ENCODE results near the gene SLCO2A1.
"Not testable (repeated sequence)": the region's sequence is repeated elsewhere in the genome, so short reads cannot be mapped to it uniquely, and the experiment has no call there.

The SLCO2A1 gene

GRCh38 chr3:134029734-134030378 is at the start of gene SLCO2A1:
SLCO2A1 (minus strand) TSS chr3:134029925; CDS start chr3:134029802, 123 bp downstream.
- DNase-seq = peak; percentile 40

GRCh38 chr3:134079111-134079547 is 49.4 kb upstream of the SLCO2A1 start:
- no peak for DNase-seq

GRCh38 chr3:134078169-134078831 is 48.6 kb upstream of the SLCO2A1 start:
- DNase-seq = no peak

- no peak for DNase-seq
These were observed 48.0 kb upstream of the SLCO2A1 start for GRCh38 chr3:134077649-134078161.

- no peak for DNase-seq
These were observed 47.1 kb upstream of the SLCO2A1 start for GRCh38 chr3:134076851-134077250.

GRCh38 chr3:134075846-134076245 is 46.1 kb upstream of the SLCO2A1 start:
- DNase-seq = no peak

- no peak for DNase-seq
These were observed 45.8 kb upstream of the SLCO2A1 start for GRCh38 chr3:134075568-134075825.

GRCh38 chr3:134074790-134075567 is 45.3 kb upstream of the SLCO2A1 start:
- DNase-seq = no peak

GRCh38 chr3:134074001-134074789 is 44.5 kb upstream of the SLCO2A1 start:
- no peak for DNase-seq

- DNase-seq = no peak
These were observed 43.8 kb upstream of the SLCO2A1 start for GRCh38 chr3:134073583-134073945.

- no peak for DNase-seq
These were observed 43.3 kb upstream of the SLCO2A1 start for GRCh38 chr3:134072881-134073582.

- DNase-seq = not testable (repeated sequence)
These were observed 40.6 kb upstream of the SLCO2A1 start for GRCh38 chr3:134070281-134070680.

- no peak for DNase-seq
These were observed 38.7 kb upstream of the SLCO2A1 start for GRCh38 chr3:134068429-134068828.

GRCh38 chr3:134067531-134068161 is 37.9 kb upstream of the SLCO2A1 start:
- DNase-seq = no peak

- DNase-seq = no peak
These were observed 37.2 kb upstream of the SLCO2A1 start for GRCh38 chr3:134066651-134067530.

GRCh38 chr3:134066158-134066541 is 36.4 kb upstream of the SLCO2A1 start:
- DNase-seq = no peak

GRCh38 chr3:134065252-134066157 is 35.8 kb upstream of the SLCO2A1 start:
- DNase-seq = no peak

GRCh38 chr3:134064081-134064480 is 34.4 kb upstream of the SLCO2A1 start:
- no peak for DNase-seq

- no peak for DNase-seq
These were observed 31.7 kb upstream of the SLCO2A1 start for GRCh38 chr3:134061401-134061800.

Measured in NCI-H2171 treated with DMSO at 0.1 percent for 48 hours (cell line).